Sigmoid colon (tissue), 7 donors: Measurements from ENCODE around the gene UNC119B. TPM values are rescaled to one million over a fixed set of nuclear protein-coding genes. Genes with fewer than 3 reads are reported as not detected.
A peak's percentile ranks its signal among the peaks of the same experiment; 100 is the strongest.

Experiments
- DNase-seq: peaks from one replicate; pipeline ENCODE4 v3.0.0-alpha.2; 2019
- H3K27ac ChIP-seq, 4 donors: fragments of 200-600 bp; sonication (generic); one replicate each; pipeline ENCODE4 v1.5.1; 2016 to 2019; ENCODE audit warnings: mild to moderate bottlenecking in 1 of 4
- H3K27me3 ChIP-seq, 3 donors: fragments of 200-600 bp; sonication (generic); one replicate each; pipeline ENCODE4 v1.5.1; 2019; ENCODE audit warnings: mild to moderate bottlenecking in 1 of 3
- H3K36me3 ChIP-seq, 4 donors: fragments of 200-600 bp; sonication (generic); one replicate each; pipeline ENCODE4 v1.5.1; 2016 to 2019
- H3K4me1 ChIP-seq, 4 donors: fragments of 200-600 bp; sonication (generic); one replicate each; pipeline ENCODE4 v1.5.1; 2017 to 2019
- H3K4me3 ChIP-seq, 4 donors: fragments of 200-600 bp; sonication (generic); one replicate each; pipeline ENCODE4 v1.5.1; 2017 to 2019; ENCODE audit warnings: mild to moderate bottlenecking in 2 of 4, moderate library complexity in 1 of 4
- H3K9me3 ChIP-seq, 4 donors: fragments of 200-600 bp in 3 of 4; sonication (generic) in 3 of 4; one replicate each; pipeline versions ENCODE4 v1.5.1 to v1.6.1; 2013 to 2019
- EP300 ChIP-seq, 4 donors: sonication (generic); formaldehyde crosslinking; IDR thresholded peaks; one replicate each; pipeline ENCODE4 v1.6.1; 2017; ENCODE audit warnings: antibody characterized with exemption in 4 of 4
- POLR2A ChIP-seq, 2 donors: fragments of 450-650 bp; IDR thresholded peaks; one replicate each; pipeline ENCODE4 v1.6.1; 2016; ENCODE audit warnings: antibody characterized with exemption in 2 of 2, mild to moderate bottlenecking in 2 of 2, moderate library complexity in 2 of 2
- POLR2AphosphoS5 ChIP-seq, 4 donors: sonication (generic); formaldehyde crosslinking; IDR thresholded peaks; one replicate each; pipeline ENCODE4 v1.6.1; 2017; ENCODE audit warnings: antibody characterized with exemption in 4 of 4
- WGBS, 2 donors: extraction: QIAGEN DNeasy Blood & Tissue Kit; methylation state at CpG; one replicate each; pipeline ENCODE4 v1.1.7; 2013; 5-methylcytosine and 5-hydroxymethylcytosine counted together
- intact Hi-C: fragments of 100-400 bp; cut with DNase I; formaldehyde crosslinking; loops from one replicate; pipeline ENCODE4 v1.15.1; 2023
- polyA plus RNA-seq, 3 donors: library from polyadenylated mRNA; stranded (reverse); fragments of 200-250 nt; gene quantifications; one replicate each; pipeline ENCODE4 v1.2.3, GENCODE V29; 2013
- total RNA-seq, 4 donors: library from RNA; depleted of rRNA; stranded (reverse); fragments of >200 nt; gene quantifications; one replicate each; pipeline ENCODE4 v1.1.0, GENCODE V29; 2016
- TF ChIP-seq, protein P1 (sequence below), 4 experiments: fragments of 450-650 bp in 3 of 4; fragments of 200-600 bp in 1 of 4; IDR thresholded peaks; one replicate each; pipeline ENCODE4 v1.5.1; 2016 to 2019; ENCODE audit warnings: antibody characterized with exemption in 4 of 4, mild to moderate bottlenecking in 3 of 4, moderate library complexity in 2 of 4
- donor health status: healthy with polysubstance abuse.
- donor health status: Bipolar disorder and iron deficiency.
- donor health status: healthy.

The UNC119B gene
- total and polyA plus RNA-seq, 7 donors: 8.4 to 19.3 (median 17.9) TPM

DNA sequence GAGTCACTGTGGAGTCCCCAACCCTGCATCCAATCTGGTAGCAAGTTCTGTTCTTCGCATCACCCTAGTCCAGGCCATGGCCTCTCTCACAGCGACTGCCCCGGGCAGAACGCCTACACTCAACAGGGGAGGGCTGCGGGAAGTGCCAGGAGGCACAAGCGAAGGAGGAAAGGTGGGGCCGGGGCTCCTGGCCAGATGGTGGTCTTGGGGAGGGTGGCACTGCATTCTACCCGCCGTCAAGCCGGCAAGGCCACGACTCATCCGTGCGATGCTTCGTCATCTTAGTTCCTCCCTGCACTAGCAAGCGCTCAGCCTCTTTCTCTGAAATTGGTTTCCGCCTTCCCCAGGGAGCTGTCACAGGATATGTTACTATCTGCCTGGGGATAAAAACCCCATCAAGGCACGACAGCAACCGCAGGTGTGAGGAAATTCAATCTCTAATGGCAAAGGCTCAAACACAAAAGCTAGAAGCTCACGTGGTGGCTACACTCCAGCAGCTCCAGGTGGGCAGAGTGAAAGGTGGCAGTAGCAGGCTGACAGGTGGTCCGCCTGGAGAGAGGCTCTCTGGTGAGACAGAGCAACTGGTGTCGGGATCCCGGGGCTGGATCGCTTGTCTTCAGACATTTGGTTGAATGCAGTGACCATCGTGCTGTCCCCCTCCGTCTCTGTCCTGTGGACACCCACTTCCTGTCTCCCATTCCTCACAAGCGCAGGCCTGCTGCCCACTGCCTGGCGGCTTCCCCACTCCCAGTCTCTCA lies 49.5 kb downstream of the UNC119B start:
- Histone ChIP-seq H3K36me3 (peaks cover 0 to 23% (median 0%) of the 10 kb centered on the region in 4 donors), H3K4me3 (no peak overlapping the region), H3K27ac (peak overlapping the region in 1 of 4 donors; percentile 80), H3K4me1 (peaks cover 0 to 22% (median 16%) of the 10 kb centered on the region in 4 donors), H3K27me3 (no peaks in the 10 kb centered on the region), H3K9me3 (peaks cover 0 to under 1% (median 0%) of the 10 kb centered on the region in 4 donors)
- WGBS, 2 donors: 84 to 94% methylated on average over 27 of the region's 27 CpGs
- intact Hi-C loops: no loop called here
- no peak for DNase-seq
- TF ChIP-seq EP300 (IDR thresholded peaks at IDR 0.05): no peak
- TF ChIP-seq, protein P1, sequence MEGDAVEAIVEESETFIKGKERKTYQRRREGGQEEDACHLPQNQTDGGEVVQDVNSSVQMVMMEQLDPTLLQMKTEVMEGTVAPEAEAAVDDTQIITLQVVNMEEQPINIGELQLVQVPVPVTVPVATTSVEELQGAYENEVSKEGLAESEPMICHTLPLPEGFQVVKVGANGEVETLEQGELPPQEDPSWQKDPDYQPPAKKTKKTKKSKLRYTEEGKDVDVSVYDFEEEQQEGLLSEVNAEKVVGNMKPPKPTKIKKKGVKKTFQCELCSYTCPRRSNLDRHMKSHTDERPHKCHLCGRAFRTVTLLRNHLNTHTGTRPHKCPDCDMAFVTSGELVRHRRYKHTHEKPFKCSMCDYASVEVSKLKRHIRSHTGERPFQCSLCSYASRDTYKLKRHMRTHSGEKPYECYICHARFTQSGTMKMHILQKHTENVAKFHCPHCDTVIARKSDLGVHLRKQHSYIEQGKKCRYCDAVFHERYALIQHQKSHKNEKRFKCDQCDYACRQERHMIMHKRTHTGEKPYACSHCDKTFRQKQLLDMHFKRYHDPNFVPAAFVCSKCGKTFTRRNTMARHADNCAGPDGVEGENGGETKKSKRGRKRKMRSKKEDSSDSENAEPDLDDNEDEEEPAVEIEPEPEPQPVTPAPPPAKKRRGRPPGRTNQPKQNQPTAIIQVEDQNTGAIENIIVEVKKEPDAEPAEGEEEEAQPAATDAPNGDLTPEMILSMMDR (IDR thresholded peaks at IDR 0.05): no peak
- no peak for TF ChIP-seq POLR2AphosphoS5 (IDR thresholded peaks at IDR 0.05)
- TF ChIP-seq POLR2A (IDR thresholded peaks at IDR 0.05): no peak

DNA sequence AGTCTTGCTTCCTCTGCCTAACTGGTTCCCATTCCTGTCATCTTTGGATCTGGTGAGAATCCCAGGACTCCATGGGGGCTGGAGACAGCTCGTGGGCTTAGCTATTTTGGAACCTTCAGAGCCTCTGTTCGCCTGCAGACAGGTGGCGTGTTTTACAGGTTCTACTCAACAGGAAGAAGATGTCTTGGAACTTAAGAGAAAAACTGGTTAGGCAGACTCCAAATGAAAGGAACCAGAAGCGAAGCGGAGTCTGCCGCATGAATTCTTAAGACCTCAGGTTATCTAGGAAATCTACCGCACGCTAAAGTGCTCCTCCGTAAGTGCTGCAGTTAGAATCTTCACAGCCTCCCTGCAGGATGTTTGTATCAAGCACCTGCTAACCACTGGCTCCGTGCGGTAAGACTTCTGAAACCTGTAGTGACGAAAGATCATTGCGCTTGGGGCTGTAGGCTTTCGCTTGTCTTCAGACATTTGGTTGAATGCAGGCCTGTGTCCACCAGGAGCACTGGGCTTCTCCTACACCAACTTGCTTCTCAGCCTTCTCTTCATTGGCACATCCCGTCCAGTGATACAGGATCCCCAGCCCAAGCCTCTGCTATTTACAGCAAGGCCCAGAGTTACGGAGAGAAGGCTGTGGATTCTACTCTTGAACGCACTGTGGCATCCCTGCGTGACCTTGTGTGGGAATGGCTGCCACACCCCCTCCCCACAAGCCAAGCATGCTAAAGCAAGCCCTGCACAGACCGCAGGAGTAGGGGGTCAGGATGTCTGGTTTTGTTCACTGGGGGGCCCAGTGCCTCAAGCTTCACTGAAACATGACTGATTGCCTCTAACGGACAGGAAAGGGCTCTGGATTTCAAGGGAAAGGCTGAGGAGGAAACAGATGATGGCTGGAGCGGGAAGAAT lies 50.3 kb downstream of the UNC119B start:
- no peak for DNase-seq
- Histone ChIP-seq H3K27me3 (no peaks in the 10 kb centered on the region), H3K36me3 (peaks cover 0 to 31% (median 3%) of the 10 kb centered on the region in 4 donors), H3K9me3 (no peaks in the 10 kb centered on the region), H3K27ac (peak overlapping the region; percentile 73 to 80 (median 78)), H3K4me1 (peaks cover 0 to 22% (median 16%) of the 10 kb centered on the region in 4 donors), H3K4me3 (no peak overlapping the region)
- intact Hi-C loops: no loop called here
- WGBS, 2 donors: 90 to 93% methylated on average over 21 of the region's 21 CpGs
- TF ChIP-seq, protein P1 (IDR thresholded peaks at IDR 0.05): no peak
- no peak for TF ChIP-seq POLR2A (IDR thresholded peaks at IDR 0.05)
- no peak for TF ChIP-seq POLR2AphosphoS5 (IDR thresholded peaks at IDR 0.05)
- no peak for TF ChIP-seq EP300 (IDR thresholded peaks at IDR 0.05)

DNA sequence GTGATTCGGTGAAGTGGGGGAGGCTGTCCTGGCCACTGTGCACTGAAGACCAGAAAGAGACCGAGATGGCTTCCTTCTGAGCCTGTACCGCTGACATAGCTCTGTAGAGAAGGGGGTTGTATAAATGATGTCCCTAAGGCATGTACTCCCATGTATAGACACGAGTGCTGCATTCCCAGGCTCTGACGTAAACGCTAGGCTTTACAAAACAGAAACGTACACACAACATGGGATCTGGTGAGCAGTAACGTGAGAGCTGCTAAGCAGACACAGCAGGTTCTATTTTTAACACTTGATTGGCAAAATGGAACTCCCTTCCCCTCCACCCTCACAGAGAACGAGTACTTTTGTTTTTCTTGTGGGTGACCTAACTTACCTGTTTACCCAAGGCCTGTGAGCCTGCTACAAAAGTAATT lies 51.3 kb downstream of the UNC119B start:
- H3K27ac ChIP-seq: peak overlapping the region; percentile 73 to 80 (median 78)
- peaks cover 6 to 41% (median 11%) of the 10 kb centered on the region in 4 donors for H3K36me3 ChIP-seq
- no peaks in the 10 kb centered on the region for H3K9me3 ChIP-seq
- TF ChIP-seq POLR2AphosphoS5 (IDR thresholded peaks at IDR 0.05) (peak; percentile 14 to 79 (median 37)), EP300 (IDR thresholded peaks at IDR 0.05) (peak in 3 of 4 donors; percentile 69 to 92 (median 83)), POLR2A (IDR thresholded peaks at IDR 0.05) (no peak)
- TF ChIP-seq, protein P1 (IDR thresholded peaks at IDR 0.05): no peak
- intact Hi-C loops: no loop called here
- DNase-seq: peak; percentile 78
- H3K27me3 ChIP-seq: no peaks in the 10 kb centered on the region
- peaks cover 0 to 22% (median 16%) of the 10 kb centered on the region in 4 donors for H3K4me1 ChIP-seq
- H3K4me3 ChIP-seq: peak overlapping the region in 2 of 4 donors; percentile 1 to 9
- WGBS, 2 donors: 72 to 86% methylated on average over 9 of the region's 9 CpGs

DNA sequence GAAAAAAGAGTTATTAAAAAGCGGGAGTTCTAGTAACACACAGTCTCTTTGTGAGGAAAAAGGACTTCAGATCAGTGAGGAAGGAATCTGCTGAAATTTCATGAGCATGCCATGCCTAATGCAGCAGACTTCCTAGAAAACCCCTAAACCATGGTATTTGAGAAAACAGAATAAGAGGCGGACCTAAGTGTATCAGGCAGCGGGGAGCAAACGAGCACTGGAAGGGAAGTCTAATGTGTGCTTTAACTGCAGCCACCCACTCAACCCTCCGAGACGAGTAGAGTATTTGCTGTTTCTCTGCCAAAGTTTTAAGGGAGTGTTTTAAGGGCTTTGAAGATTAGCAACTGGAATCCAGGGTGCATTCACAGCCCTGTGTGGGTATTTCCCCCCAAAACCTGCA lies 51.8 kb downstream of the UNC119B start:
- TF ChIP-seq, protein P1 (IDR thresholded peaks at IDR 0.05): no peak
- TF ChIP-seq POLR2AphosphoS5 (IDR thresholded peaks at IDR 0.05): no peak
- intact Hi-C loops: loop anchor here (2.0 kb wide), 1 partner anchor 141 kb away; no protein-coding TSS in a partner anchor
- H3K27me3 ChIP-seq: no peaks in the 10 kb centered on the region
- H3K4me3 ChIP-seq: peak overlapping the region in 1 of 4 donors; percentile 9
- H3K9me3 ChIP-seq: no peaks in the 10 kb centered on the region
- no peak for DNase-seq
- peaks cover 11 to 46% (median 16%) of the 10 kb centered on the region in 4 donors for H3K36me3 ChIP-seq
- H3K4me1 ChIP-seq: peaks cover 0 to 22% (median 16%) of the 10 kb centered on the region in 4 donors
- WGBS, 2 donors: 68 to 73% methylated on average over 6 of the region's 6 CpGs
- peak overlapping the region; percentile 73 to 80 (median 78) for H3K27ac ChIP-seq
